Measurements from ENCODE around the gene DGKG. TPM values are rescaled to one million over a fixed set of nuclear protein-coding genes. Genes with fewer than 3 reads are reported as not detected.
A peak's percentile ranks its signal among the peaks of the same experiment; 100 is the strongest.

Gene DGKG
- total RNA-seq, 1 donor from 2014 or later: 48.7 TPM

DNA sequence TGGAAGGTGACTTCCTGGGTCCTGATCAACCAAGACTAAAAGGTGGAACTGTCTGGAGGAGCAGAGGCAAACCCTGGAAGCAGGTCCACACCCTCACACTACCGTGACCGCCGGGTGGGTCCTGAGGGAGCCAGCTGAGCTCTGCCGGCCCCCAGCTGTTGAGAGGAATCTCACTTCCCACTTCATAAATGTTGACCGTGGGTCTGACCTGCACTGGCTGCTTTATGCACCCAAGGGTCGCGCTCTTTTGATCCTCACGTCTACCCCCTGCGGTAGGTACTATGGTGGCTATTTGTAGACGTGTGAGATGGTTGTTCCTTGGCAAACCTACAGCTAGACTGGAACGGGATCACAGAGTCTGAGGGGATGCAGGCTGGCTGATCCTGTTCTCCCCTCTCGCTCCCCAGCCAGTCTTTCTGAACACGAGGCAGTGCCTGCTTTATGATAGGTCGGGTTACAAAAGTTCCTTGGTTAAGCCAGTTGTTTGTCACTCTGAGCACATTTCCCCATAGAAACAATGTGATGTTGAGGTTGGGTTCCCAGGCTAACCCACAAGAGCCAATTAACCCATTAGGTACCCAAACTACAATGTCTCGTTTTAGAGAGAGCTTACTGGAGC lies 140.2 kb downstream of the DGKG start:
- intact Hi-C loops (cut with DNase I): no loop called here
- DNase-seq (ENCODE audit: low spot score): no peak

GRCh38 chr3:186220911-186221645 lies 141.0 kb downstream of the DGKG start:
- DNase-seq (ENCODE audit: low spot score): no peak
- intact Hi-C loops (cut with DNase I): no loop called here

- intact Hi-C loops (cut with DNase I): no loop called here
- no peak for DNase-seq (ENCODE audit: low spot score)
Measured at GRCh38 chr3:186220365-186220764, 141.7 kb downstream of the DGKG start.

GRCh38 chr3:186219211-186219638 lies 142.8 kb downstream of the DGKG start:
- intact Hi-C loops (cut with DNase I): loop anchor here (2.0 kb wide), 1 partner anchor 18 kb away; no protein-coding TSS in a partner anchor

GRCh38 chr3:186218421-186218820 lies 143.6 kb downstream of the DGKG start:
- intact Hi-C loops (cut with DNase I): loop anchor here (2.0 kb wide), 1 partner anchor 18 kb away; no protein-coding TSS in a partner anchor
- no peak for DNase-seq (ENCODE audit: low spot score)

More at GRCh38 chr3:186219211-186219638, 142.8 kb downstream of the DGKG start:
- no peak for DNase-seq (ENCODE audit: low spot score)

- no peak for DNase-seq (ENCODE audit: low spot score)
- intact Hi-C loops (cut with DNase I): loop anchor here (1.0 to 2.0 kb wide), 2 partner anchors 19 to 23 kb away; no protein-coding TSS in a partner anchor
Measured at GRCh38 chr3:186217820-186218164, 144.2 kb downstream of the DGKG start.

- DNase-seq (ENCODE audit: low spot score): no peak
- intact Hi-C loops (cut with DNase I): loop anchor here (1.0 kb wide), 1 partner anchor 23 kb away; no protein-coding TSS in a partner anchor
Measured at GRCh38 chr3:186216900-186217819, 144.9 kb downstream of the DGKG start.

GRCh38 chr3:186214670-186215069 lies 147.4 kb downstream of the DGKG start:
- no peak for DNase-seq (ENCODE audit: low spot score)
- intact Hi-C loops (cut with DNase I): loop anchor here (5.0 kb wide), 1 partner anchor 117 kb away; no protein-coding TSS in a partner anchor

DNA sequence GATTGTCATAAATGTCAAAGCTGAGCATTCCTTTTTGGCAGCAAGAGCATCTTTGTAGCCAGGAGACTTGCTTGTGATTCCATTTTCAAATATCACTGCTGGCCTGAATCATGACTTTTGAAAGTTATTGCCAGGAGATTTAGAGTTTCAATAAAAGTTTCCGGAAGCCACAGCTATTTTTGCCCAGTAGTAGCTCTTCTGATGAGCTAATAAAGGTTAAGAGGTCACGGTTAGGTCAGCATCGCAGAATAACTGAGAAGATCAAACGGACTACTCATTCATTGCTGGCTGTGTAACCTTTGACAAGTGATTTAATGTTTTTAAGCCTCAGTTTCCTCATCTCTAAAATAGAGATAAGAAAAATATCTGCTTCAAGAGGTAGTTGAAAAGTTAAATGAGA lies 148.1 kb downstream of the DGKG start:
- intact Hi-C loops (cut with DNase I): loop anchor here (5.0 kb wide), 1 partner anchor 117 kb away; no protein-coding TSS in a partner anchor

DNA sequence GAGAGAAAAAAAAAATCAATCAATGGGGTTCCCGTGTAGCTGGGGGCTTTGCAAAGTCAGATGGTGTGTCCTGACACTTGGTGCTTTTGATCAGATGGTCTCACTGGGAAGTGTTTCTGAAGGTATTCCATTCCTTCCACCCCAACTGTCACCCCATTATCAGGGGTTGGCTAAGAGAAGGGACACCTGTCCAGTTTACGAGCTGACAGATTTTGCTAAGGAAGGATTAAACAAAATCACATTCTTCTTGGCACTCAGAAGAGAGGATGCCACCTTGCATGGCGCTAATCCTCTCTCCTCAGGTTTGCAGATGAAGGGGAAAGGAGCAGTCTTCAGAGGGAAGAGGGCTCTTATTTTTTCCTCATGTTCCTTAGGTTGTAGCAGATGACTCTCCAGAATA lies 149.4 kb downstream of the DGKG start:
- no peak for DNase-seq (ENCODE audit: low spot score)
- intact Hi-C loops (cut with DNase I): loop anchor here (5.0 kb wide), 1 partner anchor 115 kb away; no protein-coding TSS in a partner anchor

More for the DNA sequence above, 148.1 kb downstream of the DGKG start:
- no peak for DNase-seq (ENCODE audit: low spot score)

- no peak for DNase-seq (ENCODE audit: low spot score)
- intact Hi-C loops (cut with DNase I): loop anchor here (5.0 kb wide), 1 partner anchor 114 kb away; no protein-coding TSS in a partner anchor
Measured at GRCh38 chr3:186210852-186211500, 151.1 kb downstream of the DGKG start.

DNA sequence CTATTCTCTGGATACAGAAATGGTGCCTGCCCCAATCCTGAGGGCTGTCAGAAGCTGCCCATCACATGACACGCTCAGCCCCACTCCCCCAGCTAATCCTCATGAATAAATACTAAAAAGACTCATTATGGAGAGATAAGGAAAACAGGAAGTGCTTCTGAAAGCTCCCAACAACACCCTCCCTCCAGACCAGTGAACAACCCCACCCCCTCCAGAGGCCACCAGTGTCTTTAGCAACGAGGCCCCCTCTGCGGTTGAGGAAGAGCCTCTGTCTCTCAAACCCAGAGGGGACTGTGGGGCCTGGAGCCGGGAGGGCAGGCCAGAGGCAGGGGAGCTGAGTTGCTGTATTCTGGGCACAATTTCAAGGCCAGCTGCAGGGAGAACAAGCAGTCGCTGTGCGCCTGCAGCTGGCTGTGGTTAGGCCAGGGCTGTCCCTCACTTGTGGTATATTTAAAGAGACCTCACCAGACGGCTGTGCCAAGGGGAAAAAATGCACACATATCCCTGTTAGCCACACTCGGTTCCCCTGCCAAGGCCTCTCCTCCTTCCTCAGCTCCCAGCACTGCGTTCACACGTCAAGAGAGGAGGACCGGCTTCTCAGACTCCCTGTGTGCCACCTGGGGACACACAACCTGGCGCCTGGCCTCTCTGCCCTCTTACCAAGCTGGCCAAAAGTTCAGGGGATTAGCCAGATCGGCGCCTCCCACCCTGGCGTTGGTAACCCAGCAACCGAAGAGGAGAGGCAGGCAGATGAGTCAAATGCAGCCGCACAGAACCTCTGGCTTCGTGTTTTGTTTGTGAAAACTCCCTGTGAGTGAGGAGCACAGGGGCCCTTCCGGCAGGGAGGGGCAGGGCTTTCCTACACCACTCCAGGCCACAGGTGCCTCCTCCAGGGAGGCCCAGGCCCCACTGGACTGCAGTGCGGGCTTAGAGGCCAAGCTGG lies 152.0 kb downstream of the DGKG start:
- intact Hi-C loops (cut with DNase I): loop anchor here (5.0 kb wide), 1 partner anchor 113 kb away; no protein-coding TSS in a partner anchor
- peak; percentile 77 for DNase-seq (ENCODE audit: low spot score)

- no peak for DNase-seq (ENCODE audit: low spot score)
- intact Hi-C loops (cut with DNase I): no loop called here
Measured at GRCh38 chr3:186208296-186208989, 153.6 kb downstream of the DGKG start.

GRCh38 chr3:186207515-186207914 lies 154.5 kb downstream of the DGKG start:
- DNase-seq (ENCODE audit: low spot score): no peak
- intact Hi-C loops (cut with DNase I): no loop called here

GRCh38 chr3:186200726-186201125 lies 161.3 kb downstream of the DGKG start:
- intact Hi-C loops (cut with DNase I): no loop called here

DNA sequence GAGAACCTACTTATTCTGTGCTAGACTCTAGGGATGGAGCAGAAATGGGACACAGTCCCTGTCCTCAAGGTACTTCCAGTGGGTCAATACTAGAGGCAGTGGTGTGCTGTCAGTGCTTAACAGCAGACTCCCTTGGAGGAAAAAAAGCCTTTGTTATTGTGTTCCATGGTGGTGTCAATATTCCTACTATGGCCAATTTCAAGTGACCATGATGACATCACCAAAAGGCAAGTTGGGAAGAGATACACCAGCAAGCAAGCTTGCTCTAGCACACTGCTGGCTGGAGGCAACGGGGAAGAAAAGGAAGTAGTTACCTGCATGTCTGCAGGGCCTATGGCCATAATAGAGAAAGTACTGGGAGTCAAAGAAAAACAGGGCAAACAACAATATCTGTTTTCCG lies 163.6 kb downstream of the DGKG start:
- no peak for DNase-seq (ENCODE audit: low spot score)
- intact Hi-C loops (cut with DNase I): no loop called here

More at GRCh38 chr3:186200726-186201125, 161.3 kb downstream of the DGKG start:
- no peak for DNase-seq (ENCODE audit: low spot score)

DNA sequence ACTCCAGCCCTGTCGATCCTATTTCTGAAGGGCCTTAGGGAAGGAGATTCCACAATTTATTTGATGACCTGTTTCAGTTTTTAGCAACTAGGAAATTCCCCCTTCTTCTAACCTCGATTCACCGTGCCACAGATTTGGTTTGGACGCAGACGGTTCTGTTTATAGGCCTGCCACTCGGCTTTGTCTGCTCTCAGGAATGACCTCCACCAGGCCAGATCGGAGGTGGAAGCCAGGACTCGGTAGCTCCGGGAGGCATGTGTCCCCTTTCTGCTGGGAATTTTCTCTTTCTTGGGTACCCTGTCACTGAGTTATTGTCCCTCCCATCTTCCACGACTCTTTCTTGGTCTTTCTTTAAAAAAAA lies 167.6 kb downstream of the DGKG start:
- no peak for DNase-seq (ENCODE audit: low spot score)
- intact Hi-C loops (cut with DNase I): loop anchor here (1.0 kb wide), 1 partner anchor 23 kb away; no protein-coding TSS in a partner anchor

Measured in cardiac septum (tissue), 1 donor.